GM21360 (cell line): ENCODE data around the gene SAFB.
"Not testable (repeated sequence)": the region's sequence is repeated elsewhere in the genome, so short reads cannot be mapped to it uniquely, and the experiment has no call there.

Source experiments
- ATAC-seq: cut with Tn5 transposase; IDR thresholded peaks from one replicate; pipeline ENCODE4 v1.9.1; 2021; ENCODE audit warnings: mild to moderate bottlenecking, moderate library complexity; ENCODE audit not compliant: unreplicated experiment

SAFB gene

GRCh38 chr19:5696196-5697021 lies 73.5 kb downstream of the SAFB start:
- no peak for ATAC-seq

GRCh38 chr19:5697022-5697889 lies 74.4 kb downstream of the SAFB start:
- ATAC-seq, result no peak

- no peak for ATAC-seq
Measured at GRCh38 chr19:5697890-5698634, 75.2 kb downstream of the SAFB start.

DNA sequence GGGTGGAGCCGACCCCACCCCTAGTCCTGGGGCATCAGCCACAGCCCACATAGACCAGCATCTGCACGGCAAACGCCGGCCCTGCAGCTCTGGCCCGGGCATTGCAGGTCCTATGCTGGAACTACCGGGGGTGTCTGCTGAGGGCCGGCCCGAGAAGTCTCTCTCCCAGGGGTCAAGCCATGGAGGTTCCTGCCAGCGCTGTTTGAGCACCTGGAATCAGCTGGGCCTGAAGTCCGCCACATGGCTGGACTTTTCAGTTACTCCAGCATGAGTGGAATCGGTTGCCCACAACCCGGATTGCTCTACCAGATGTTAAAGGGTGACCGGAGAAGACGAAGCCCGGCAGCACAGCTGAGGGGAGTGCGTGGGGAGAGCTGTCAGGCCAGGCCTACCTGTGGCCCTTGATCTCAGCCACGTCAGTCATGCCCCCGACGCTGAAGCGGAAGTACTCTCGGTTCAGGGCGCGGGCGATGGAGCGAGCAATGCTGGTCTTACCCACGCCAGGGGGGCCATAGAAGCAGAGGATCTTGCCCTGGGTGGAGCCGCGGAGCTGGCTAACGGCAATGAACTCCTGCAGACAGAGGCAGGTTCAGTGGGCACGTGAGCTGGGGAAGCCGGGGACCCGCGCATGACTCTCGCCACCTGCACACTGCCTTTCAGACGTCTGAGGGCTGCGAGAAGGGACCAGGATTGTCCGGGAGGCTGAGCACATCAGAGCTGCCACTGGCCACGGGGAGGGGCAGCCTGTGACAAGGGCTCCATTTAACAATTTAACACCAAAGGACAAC lies 75.9 kb downstream of the SAFB start:
- ATAC-seq, result no peak

DNA sequence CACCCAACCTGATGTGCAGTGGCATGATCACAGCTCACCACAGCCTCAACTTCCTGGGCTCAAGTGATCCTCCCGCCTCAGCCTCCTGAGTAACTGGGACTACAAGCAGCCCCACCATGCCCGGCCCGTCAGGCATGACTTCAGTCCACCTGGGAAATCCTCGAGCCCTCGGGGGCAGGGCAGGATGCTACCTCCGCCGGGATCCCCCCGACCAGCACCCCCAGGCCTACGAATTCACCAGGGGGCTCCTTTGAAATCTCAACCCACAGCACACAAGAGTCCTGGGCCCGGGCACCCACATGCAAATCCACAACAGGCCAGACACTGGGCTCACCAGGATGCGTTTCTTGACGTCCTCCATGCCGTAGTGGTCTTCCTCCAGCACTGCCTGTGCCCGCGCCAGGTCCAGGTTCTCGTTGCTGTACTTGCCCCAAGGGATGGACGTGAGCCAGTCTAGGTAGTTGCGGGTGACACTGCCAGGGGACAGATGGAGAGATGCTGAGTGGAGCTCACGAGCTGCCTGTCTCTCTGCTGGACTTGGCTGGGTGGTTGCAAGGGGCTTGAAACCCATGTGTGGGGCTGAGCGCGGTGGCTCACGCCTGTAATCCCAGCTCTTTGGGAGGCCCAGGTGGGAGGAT lies 77.7 kb downstream of the SAFB start:
- ATAC-seq, result no peak

DNA sequence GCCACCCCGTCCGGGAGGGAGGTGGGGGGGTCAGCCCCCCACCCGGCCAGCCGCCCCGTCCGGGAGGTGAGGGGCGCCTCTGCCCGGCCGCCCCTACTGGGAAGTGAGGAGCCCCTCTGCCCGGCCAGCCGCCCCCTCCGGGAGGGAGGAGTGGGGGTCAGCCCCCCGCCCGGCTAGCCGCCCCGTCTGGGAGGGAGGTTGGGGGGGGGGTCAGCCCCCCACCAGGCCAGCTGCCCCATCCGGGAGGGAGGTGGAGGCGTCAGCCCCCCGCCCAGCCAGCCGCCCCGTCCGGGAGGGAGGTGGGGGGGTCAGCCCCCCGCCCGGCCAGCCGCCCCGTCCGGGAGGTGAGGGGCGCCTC lies 79.1 kb downstream of the SAFB start:
- not testable (repeated sequence) for ATAC-seq

- ATAC-seq, result no peak
Measured at GRCh38 chr19:5703819-5704818, 81.2 kb downstream of the SAFB start.

- ATAC-seq, result no peak
Measured at GRCh38 chr19:5705552-5705951, 82.7 kb downstream of the SAFB start.

DNA sequence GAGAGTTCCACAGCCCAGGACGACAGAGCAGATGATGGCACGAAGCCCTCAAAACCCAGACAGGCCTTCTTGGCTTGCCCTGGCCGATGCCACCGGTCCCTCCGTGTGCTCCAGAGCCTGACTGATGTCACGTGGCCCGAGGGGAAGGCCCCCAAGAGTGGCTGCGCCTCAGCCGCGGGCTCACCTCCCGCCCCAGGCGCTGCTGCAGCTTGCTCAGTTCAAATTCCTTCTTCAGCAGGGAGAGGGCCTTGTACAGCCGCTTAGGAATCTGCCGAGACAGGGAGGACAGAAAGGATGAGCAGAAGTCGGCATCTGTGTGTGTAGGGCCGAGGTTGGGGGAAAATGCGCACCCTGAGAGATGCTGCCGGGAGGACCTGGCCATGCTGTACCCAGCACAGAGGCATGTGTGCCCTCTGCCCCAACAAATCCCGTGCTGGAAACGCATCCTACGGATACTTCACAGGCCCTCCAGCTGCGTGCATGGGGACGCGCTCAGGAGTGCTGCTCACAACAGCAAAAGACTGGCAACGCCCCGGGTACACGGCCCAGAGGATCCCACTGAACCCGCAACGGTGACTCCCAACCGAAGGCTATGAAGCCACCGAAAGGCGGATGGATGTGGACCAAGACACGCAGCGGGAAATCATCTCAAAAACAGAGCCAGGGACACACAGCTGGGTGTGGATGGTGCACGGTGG lies 84.1 kb downstream of the SAFB start:
- no peak for ATAC-seq

GRCh38 chr19:5707576-5708575 lies 85.0 kb downstream of the SAFB start:
- ATAC-seq, result no peak

- ATAC-seq, result no peak
Measured at GRCh38 chr19:5711025-5711424, 88.1 kb downstream of the SAFB start.

DNA sequence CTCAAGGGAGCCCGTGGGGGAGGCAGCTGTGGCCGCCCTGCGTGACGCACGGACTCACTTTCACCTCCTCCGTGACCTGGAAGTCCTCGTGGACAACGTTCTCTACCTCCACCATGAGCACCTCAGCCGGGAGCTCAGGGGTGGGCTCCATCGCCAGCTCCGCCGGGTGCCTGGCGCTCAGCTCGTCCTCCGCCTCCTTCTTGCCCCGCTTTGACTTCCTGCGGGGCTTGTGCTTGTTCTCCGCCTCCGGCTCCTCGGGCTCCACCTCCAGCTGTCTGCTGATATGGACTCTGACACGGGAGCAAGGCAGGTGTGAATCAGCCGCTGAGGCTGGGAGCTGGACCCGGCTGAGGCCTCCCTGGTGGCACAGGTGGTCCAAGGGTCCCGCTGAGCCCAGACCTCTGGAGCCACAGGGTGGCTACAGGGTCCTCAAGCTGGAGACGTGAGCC lies 88.9 kb downstream of the SAFB start:
- ATAC-seq, result no peak

GRCh38 chr19:5713228-5713627 lies 90.3 kb downstream of the SAFB start:
- ATAC-seq, result no peak

DNA sequence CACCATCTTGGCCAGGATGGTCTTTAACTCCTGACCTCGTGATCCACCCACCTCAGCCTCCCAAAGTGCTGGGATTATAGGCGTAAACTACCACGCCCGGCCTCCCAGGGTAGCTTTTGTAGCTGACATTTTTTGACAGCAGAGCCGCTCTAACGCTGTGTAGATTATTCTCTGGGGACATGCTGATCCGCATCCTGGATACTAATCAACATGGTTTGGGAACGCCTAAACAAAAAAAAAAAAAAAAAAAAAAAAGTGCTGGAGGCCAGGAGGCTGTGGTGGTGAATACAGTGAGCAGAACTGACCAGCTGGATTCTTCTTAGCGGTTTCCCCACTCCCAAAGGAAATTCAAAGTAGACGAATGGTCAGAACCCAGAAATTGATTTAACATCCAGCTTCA lies 91.9 kb downstream of the SAFB start:
- no peak for ATAC-seq

- no peak for ATAC-seq
Measured at GRCh38 chr19:5717215-5717935, 94.5 kb downstream of the SAFB start.
